GM18907 (cell line): ENCODE results near the gene NXF2B.
"Not testable (repeated sequence)": the region's sequence is repeated elsewhere in the genome, so short reads cannot be mapped to it uniquely, and the experiment has no call there.

Experiments
- ATAC-seq: cut with Tn5 transposase; IDR thresholded peaks from one replicate; pipeline ENCODE4 v1.9.1; 2021; ENCODE audit warnings: mild to moderate bottlenecking, moderate library complexity; ENCODE audit not compliant: unreplicated experiment

Gene NXF2B

GRCh38 chrX:102439908-102440307 lies at the start of gene NXF2B:
TSS of gene NXF2B (minus strand) at chrX:102440008. CDS start at chrX:102380036, 59,972 bp downstream.
- not testable (repeated sequence) for ATAC-seq

- ATAC-seq: not testable (repeated sequence)
Observed at GRCh38 chrX:102478765-102479164, 39.0 kb upstream of the NXF2B start.

DNA sequence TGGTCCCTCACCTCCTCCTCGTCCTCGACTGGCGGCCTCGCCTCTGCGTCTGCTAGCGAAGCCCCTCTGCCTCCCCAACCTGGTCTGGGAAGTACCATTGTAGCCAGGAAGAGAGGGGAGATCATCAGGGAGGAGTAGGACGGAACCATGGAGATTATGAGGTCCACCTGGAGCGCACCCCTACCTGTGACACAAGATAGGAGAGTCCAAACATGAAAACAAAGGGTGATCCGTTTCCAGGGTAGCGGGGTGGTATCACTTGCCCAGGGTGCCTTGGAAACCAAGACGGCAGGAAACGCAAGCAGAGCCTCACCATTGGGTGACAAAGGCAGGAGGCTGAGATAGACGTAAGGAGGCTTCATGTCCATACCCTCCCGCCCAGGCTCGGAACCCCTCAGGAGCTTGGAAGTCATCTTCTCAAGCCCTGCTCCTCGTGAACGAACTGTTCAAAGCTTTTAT lies 32.0 kb upstream of the NXF2B start, which contains the start of gene TCP11X2:
TSS of gene TCP11X2 (minus strand) at position 51 of the 459 bp plus-strand sequence.
- not testable (repeated sequence) for ATAC-seq

GRCh38 chrX:102470215-102470614 lies 30.4 kb upstream of the NXF2B start:
- ATAC-seq: not testable (repeated sequence)

DNA sequence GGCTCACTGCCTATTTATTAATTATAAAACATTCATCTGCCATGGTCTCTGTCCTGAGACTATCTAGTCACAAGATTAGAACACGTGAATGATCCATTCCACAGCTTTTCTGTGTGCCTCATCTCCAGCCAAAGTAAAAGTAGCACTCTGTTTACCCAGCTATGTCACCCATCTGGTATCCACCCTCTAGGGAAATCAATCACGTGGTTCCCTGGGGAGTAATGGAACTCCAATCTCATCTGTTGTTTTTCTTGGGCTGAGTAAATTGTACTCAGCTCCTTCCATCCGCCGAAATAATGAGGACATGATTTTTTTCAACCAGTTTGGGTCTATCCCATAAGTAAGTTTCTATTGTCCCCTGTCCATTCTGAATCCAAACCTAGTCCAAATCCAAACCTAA lies 18.8 kb upstream of the NXF2B start:
- not testable (repeated sequence) for ATAC-seq

- not testable (repeated sequence) for ATAC-seq
Observed at GRCh38 chrX:102414493-102414892, 25.3 kb downstream of the NXF2B start.

DNA sequence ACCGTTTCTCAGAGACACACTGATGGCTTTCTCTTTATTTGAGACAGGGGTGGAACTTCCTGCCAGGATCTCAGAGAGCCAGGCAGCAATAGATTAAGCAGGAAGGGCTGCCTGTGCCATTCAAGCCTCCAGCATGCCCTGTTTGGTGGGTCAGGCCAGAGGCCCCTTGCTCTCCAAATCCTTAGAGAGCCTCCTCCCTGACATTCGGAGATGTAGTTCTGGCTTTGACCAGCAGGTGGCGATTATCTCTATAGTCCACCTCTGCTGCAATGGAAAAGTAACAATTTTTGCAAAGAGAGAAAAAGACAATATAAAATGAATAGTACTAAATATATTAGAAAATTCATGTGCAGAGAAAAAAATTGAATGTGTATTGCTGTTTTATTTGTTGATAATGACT lies 93.9 kb downstream of the NXF2B start:
- ATAC-seq: peak; percentile 74

GRCh38 chrX:102341867-102342266 lies 97.9 kb downstream of the NXF2B start:
- no peak for ATAC-seq

- ATAC-seq: no peak
Observed at GRCh38 chrX:102339312-102340298, 100.2 kb downstream of the NXF2B start.

DNA sequence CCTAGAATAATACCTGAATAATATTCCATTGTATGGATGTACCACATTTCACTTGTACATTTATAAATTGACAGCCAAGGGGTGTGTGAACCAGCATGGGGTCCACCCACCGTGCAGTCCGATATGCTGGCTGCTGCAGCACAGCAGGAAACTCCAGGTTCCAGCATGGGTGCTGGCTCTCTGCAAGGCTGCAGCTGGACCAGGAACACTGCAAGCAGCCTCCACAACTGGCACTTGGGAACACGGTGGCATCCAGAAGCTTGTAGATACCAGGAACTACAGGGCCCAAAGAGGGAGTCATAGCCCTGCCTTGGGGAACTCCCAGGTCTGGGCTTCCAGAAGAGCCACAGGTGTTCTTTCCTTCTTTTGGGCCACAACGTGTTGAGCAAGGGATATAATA lies 101.6 kb downstream of the NXF2B start:
- no peak for ATAC-seq
